Smooth muscle cell (in vitro differentiated cells): Measurements from ENCODE around the gene KDM7A. TPM values are rescaled to one million over a fixed set of nuclear protein-coding genes. Genes with fewer than 3 reads are reported as not detected.

Experiments
- DNase-seq: peaks from one replicate; lab custom pipeline; 2025; ENCODE audit not compliant: unreplicated experiment; lab: John Stamatoyannopoulos, UW
- H2AFZ ChIP-seq: fragments of 200-600 bp; sonication (generic); 2 replicates; pipeline ENCODE4 v1.6.0; 2016; ENCODE audit warnings: antibody characterized with exemption, low read depth, mild to moderate bottlenecking
- H3F3A ChIP-seq: fragments of 200-600 bp; sonication (generic); 2 replicates; pipeline ENCODE4 v1.6.0; 2017; ENCODE audit warnings: antibody characterized with exemption, low read depth
- H3K27ac ChIP-seq: fragments of 200-600 bp; sonication (generic); 2 replicates; pipeline ENCODE4 v1.5.1; 2016; ENCODE audit warnings: low read depth, mild to moderate bottlenecking
- H3K27me3 ChIP-seq: fragments of 200-600 bp; sonication (generic); 2 replicates; pipeline ENCODE4 v1.6.1; 2016; ENCODE audit warnings: low read depth, mild to moderate bottlenecking
- H3K36me3 ChIP-seq: fragments of 200-600 bp; sonication (generic); 2 replicates; pipeline ENCODE4 v1.5.1; 2016; ENCODE audit warnings: low read depth
- H3K4me1 ChIP-seq: fragments of 200-600 bp; sonication (generic); 2 replicates; pipeline ENCODE4 v1.5.1; 2016; ENCODE audit warnings: low read depth
- H3K4me2 ChIP-seq: fragments of 200-600 bp; sonication (generic); 2 replicates; pipeline ENCODE4 v1.6.0; 2016; ENCODE audit warnings: mild to moderate bottlenecking
- H3K4me3 ChIP-seq: fragments of 200-600 bp; sonication (generic); 2 replicates; pipeline ENCODE4 v1.5.1; 2016; ENCODE audit warnings: mild to moderate bottlenecking
- H3K79me2 ChIP-seq: fragments of 200-600 bp; sonication (generic); 2 replicates; pipeline ENCODE4 v1.6.0; 2016; ENCODE audit warnings: low read depth, mild to moderate bottlenecking
- H3K9ac ChIP-seq: fragments of 200-600 bp; sonication (generic); 2 replicates; pipeline ENCODE4 v1.6.0; 2016; ENCODE audit warnings: low read depth
- H3K9me3 ChIP-seq: fragments of 200-600 bp; sonication (generic); replicated peaks from 2 replicates; pipeline ENCODE4 v1.5.1; 2016; ENCODE audit warnings: low read depth
- H4K20me1 ChIP-seq: fragments of 200-600 bp; sonication (generic); 2 replicates; pipeline ENCODE4 v1.6.0; 2016; ENCODE audit warnings: low read depth
- WGBS: methylation state at CpG from one replicate; pipeline ENCODE4 v1.1.7; 2016; ENCODE audit warnings: low lambda C conversion rate; 5-methylcytosine and 5-hydroxymethylcytosine counted together
- polyA plus RNA-seq: library from polyadenylated mRNA; unstranded; fragments of >200 nt; fragmentation: Nextera tagmentation; extraction: Ambion mirVana; gene quantifications from 2 replicates; pipeline ENCODE4 v1.2.1, GENCODE V29; 2016
- total RNA-seq: library from RNA; depleted of rRNA; stranded (reverse); fragments of >200 nt; gene quantifications from 2 replicates; pipeline ENCODE4 v1.2.3, GENCODE V29; 2014
- TF ChIP-seq, protein P1 (sequence below): fragments of 200-600 bp; sonication (generic); IDR thresholded peaks from 2 replicates; pipeline ENCODE4 v1.5.1; 2017; ENCODE audit warnings: borderline replicate concordance, mild to moderate bottlenecking, antibody characterized with exemption; ENCODE audit not compliant: insufficient read depth, poor library complexity, severe bottlenecking

The KDM7A gene
- total and polyA plus RNA-seq, 2 experiments from 2014 or later: 0.88 to 17.3 TPM

DNA sequence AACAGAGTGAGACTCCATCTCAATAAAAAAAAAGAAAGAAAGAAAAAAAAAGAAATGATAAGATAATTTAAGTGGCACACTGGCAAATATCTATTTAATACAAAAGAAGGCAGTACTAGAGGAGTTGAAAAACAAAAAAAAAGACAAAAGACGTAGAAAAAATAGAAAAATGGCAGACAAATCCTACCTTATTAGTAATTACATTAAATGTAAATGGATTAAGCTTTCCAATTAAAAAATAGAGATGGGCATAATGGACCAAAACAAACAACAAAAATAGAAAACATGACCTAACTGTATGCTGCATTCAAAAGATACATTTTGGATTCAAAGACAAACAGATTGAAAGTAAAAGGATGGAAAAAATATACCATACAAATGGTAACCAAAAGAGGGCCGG, 108.8 kb downstream of the KDM7A start:
- Histone ChIP-seq H4K20me1 (no peaks in the 10 kb centered on the region), H3K9me3 (peaks cover 5% of the 10 kb centered on the region), H3K27me3 (no peaks in the 10 kb centered on the region), H3K4me2 (no peak overlapping the region), H3K9ac (no peak overlapping the region), H3K79me2 (no peaks in the 10 kb centered on the region), H3K4me1 (peaks cover 3% of the 10 kb centered on the region), H3K4me3 (no peak overlapping the region), H3F3A (no peaks in the 10 kb centered on the region), H2AFZ (no peak overlapping the region), H3K27ac (no peak overlapping the region), H3K36me3 (no peaks in the 10 kb centered on the region)
- 66% methylated on average over 2 of the region's 2 CpGs for WGBS
- TF ChIP-seq, protein P1, sequence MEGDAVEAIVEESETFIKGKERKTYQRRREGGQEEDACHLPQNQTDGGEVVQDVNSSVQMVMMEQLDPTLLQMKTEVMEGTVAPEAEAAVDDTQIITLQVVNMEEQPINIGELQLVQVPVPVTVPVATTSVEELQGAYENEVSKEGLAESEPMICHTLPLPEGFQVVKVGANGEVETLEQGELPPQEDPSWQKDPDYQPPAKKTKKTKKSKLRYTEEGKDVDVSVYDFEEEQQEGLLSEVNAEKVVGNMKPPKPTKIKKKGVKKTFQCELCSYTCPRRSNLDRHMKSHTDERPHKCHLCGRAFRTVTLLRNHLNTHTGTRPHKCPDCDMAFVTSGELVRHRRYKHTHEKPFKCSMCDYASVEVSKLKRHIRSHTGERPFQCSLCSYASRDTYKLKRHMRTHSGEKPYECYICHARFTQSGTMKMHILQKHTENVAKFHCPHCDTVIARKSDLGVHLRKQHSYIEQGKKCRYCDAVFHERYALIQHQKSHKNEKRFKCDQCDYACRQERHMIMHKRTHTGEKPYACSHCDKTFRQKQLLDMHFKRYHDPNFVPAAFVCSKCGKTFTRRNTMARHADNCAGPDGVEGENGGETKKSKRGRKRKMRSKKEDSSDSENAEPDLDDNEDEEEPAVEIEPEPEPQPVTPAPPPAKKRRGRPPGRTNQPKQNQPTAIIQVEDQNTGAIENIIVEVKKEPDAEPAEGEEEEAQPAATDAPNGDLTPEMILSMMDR: no peak
- no peak for DNase-seq

DNA sequence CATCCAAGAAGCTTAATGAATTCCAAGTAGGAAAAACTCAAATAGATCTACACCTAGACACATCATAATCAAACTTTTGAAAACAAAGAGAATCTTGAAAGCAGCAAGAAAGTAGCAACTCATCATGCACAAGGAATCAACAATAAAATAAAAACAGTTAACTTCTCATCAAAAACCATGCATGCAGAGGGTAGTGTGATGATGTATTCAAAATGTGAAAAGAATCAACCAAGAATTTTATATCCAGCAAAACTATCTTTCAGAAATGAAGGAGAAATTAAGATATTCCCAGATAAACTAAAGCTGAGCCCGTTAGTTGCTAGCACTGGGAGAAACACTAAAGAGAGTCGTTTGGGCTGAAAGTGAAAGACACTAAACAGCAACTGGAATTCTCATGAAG, 109.7 kb downstream of the KDM7A start:
- 46% methylated on average over 2 of the region's 2 CpGs for WGBS
- peaks cover 5% of the 10 kb centered on the region for H3K9me3 ChIP-seq
- no peak overlapping the region for H3K4me3 ChIP-seq
- no peak overlapping the region for H2AFZ ChIP-seq
- H3K79me2 ChIP-seq: no peaks in the 10 kb centered on the region
- no peaks in the 10 kb centered on the region for H4K20me1 ChIP-seq
- H3F3A ChIP-seq: no peaks in the 10 kb centered on the region
- no peak overlapping the region for H3K27ac ChIP-seq
- peaks cover 4% of the 10 kb centered on the region for H3K4me1 ChIP-seq
- no peaks in the 10 kb centered on the region for H3K27me3 ChIP-seq
- no peak overlapping the region for H3K4me2 ChIP-seq
- DNase-seq: no peak
- H3K36me3 ChIP-seq: no peaks in the 10 kb centered on the region
- H3K9ac ChIP-seq: no peak overlapping the region
- TF ChIP-seq, protein P1: no peak

DNA sequence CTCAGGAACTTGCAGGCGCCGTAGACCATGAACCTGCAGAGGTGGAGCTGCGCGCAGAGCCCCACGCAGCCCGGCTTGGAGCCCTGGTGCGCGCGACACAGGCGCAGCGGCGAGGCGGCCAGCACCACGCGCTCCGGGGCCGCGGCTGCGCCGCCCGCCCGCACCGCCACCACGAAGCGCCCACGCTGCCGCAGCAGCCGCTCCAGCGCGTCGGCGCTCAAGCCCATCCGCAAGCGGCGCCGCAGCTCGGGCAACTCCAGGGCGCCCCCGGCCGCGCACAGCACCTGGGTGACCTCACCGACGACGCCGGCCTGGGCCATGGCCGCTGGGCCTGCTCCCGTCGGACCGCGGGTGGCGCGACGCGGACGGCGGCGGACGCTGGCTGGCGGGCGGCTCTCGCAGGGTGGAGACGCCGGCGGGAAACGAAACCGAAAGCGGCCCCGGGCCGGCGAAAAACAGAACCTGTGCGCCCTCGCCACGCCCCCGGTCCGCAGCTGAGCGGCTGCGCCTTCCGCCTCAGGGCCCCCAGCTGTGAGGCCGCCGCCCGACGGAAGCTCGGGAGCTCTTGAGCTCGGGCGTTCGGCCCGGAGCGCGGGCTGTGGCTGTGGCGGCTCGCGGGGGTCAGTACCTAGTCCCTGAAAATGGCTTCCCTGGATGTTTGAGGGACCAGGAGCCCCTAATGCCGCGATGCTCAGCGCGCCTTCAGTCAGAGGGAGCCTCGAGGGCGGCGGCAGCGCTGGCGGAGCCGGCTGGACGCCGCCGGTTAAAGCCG, 114.1 kb downstream of the KDM7A start, which contains the start of gene PARP12:
Gene PARP12, minus strand, starts transcription at position 424 of the 772 bp plus-strand sequence. Its CDS starts 104 bp downstream, at position 320.
- Histone ChIP-seq H3K9ac (peak within 1 kb of the TSS; percentile 37), H3K4me1 (peaks cover 4% of the 10 kb centered on the region), H3K79me2 (no peaks in the 10 kb centered on the region), H3K4me3 (peak within 1 kb of the TSS; percentile 74), H3K9me3 (peaks cover 5% of the 10 kb centered on the region), H3K27me3 (no peaks in the 10 kb centered on the region), H3K36me3 (no peaks in the 10 kb centered on the region), H3F3A (no peaks in the 10 kb centered on the region), H3K4me2 (peak within 1 kb of the TSS; percentile 86), H2AFZ (peak within 1 kb of the TSS; percentile 98), H3K27ac (no peak within 1 kb of the TSS), H4K20me1 (no peaks in the 10 kb centered on the region)
- TF ChIP-seq, protein P1: no peak
- peak; percentile 48 for DNase-seq
- WGBS: 3% methylated on average over 100 of the region's 106 CpGs
